B cell (primary cell): ENCODE results near the gene MRM1. TPM values are rescaled to one million over a fixed set of nuclear protein-coding genes. Genes with fewer than 3 reads are reported as not detected.

ENCODE experiments used
- ATAC-seq: fragments of 200-7000 bp; cut with Tn5 transposase; one replicate; pipeline ENCODE4 v1.10.0; 2021; ENCODE audit warnings: low read depth, mild to moderate bottlenecking, moderate number of reproducible peaks, moderate library complexity
- CTCF ChIA-PET: fragments of 350-600 bp; sonication (Branson Sonifier 250); formaldehyde crosslinking; loops from one replicate; lab custom pipeline; 2021; ENCODE audit warnings: antibody characterized with exemption, inconsistent platforms; lab: Charles Lee
- POLR2A ChIA-PET: fragments of 350-600 bp; sonication (Branson Sonifier 250); formaldehyde crosslinking; loops from one replicate; lab custom pipeline; 2021; ENCODE audit warnings: antibody characterized with exemption; lab: Charles Lee
- DNase-seq: peaks from one replicate; pipeline ENCODE4 v3.0.0; 2013
- H2AFZ ChIP-seq: 2 replicates; pipeline ENCODE4 v1.6.1; 2012; ENCODE audit warnings: mild to moderate bottlenecking, low read depth, low read length; ENCODE audit not compliant: insufficient read depth, poor library complexity, severe bottlenecking
- H3K27ac ChIP-seq, 2 donors: 1 replicate in 1 of 2; 2 replicates in 1 of 2; pipeline ENCODE4 v1.5.1; 2012 to 2013; ENCODE audit warnings: low read length in 2 of 2, mild to moderate bottlenecking in 2 of 2, moderate library complexity in 1 of 2
- H3K27me3 ChIP-seq, 4 experiments: fragments of 200-600 bp in 1 of 4; sonication (generic) in 1 of 4; replicated peaks in 1 of 4; 1 replicate in 2 of 4; 2 replicates in 2 of 4; pipeline versions ENCODE4 v1.6.1 to v1.7.0; 2013 to 2016; ENCODE audit warnings: low read length in 3 of 4, mild to moderate bottlenecking in 2 of 4, mixed read lengths in 1 of 4, moderate library complexity in 1 of 4; ENCODE audit not compliant: insufficient read depth in 4 of 4, control insufficient read depth in 3 of 4; ENCODE audit errors: control extremely low read depth in 1 of 4
- H3K36me3 ChIP-seq, 2 experiments: replicated peaks in 1 of 2; 1 replicate in 1 of 2; 2 replicates in 1 of 2; pipeline versions ENCODE4 v1.6.1 to v1.7.1; 2013; ENCODE audit warnings: low read length in 1 of 2; ENCODE audit not compliant: insufficient read depth in 2 of 2, control insufficient read depth in 1 of 2; ENCODE audit errors: control extremely low read depth in 1 of 2, extremely low read depth in 1 of 2
- H3K4me1 ChIP-seq, 2 donors: fragments of 200-600 bp in 1 of 2; sonication (generic) in 1 of 2; 1 replicate in 1 of 2; 2 replicates in 1 of 2; pipeline versions ENCODE4 v1.5.1 to v1.6.1; 2013 to 2017; ENCODE audit warnings: low read length in 2 of 2; ENCODE audit not compliant: control insufficient read depth in 2 of 2, insufficient read depth in 2 of 2
- H3K4me2 ChIP-seq: replicated peaks from 2 replicates; pipeline ENCODE3; 2012; ENCODE audit warnings: mild to moderate bottlenecking, low read depth, low read length; ENCODE audit not compliant: poor library complexity, severe bottlenecking
- H3K4me3 ChIP-seq, 5 experiments: fragments of 200-600 bp in 1 of 5; sonication (generic) in 1 of 5; 1 replicate in 3 of 5; 2 replicates in 2 of 5; pipeline versions ENCODE4 v1.5.1 to v1.7.0; 2011 to 2016; ENCODE audit warnings: low read length in 4 of 5, mild to moderate bottlenecking in 4 of 5, low read depth in 2 of 5, control low read depth in 1 of 5, moderate library complexity in 1 of 5; ENCODE audit not compliant: insufficient read depth in 1 of 5; ENCODE audit errors: control extremely low read depth in 1 of 5, extremely low read depth in 1 of 5
- H3K79me2 ChIP-seq: fragments of 200-600 bp; sonication (generic); one replicate; pipeline ENCODE4 v1.6.0; 2016; ENCODE audit warnings: low read length; ENCODE audit not compliant: control insufficient read depth, insufficient read depth
- H3K9ac ChIP-seq: fragments of 200-600 bp; sonication (generic); 2 replicates; pipeline ENCODE4 v1.6.1; 2017; ENCODE audit warnings: mild to moderate bottlenecking, low read length, moderate library complexity
- H3K9me3 ChIP-seq, 3 donors: one replicate each; pipeline versions ENCODE4 v1.6.1 to v1.7.1; 2013; ENCODE audit warnings: low read length in 2 of 3; ENCODE audit not compliant: control insufficient read depth in 2 of 3, insufficient read depth in 1 of 3; ENCODE audit errors: control extremely low read depth in 1 of 3
- H4K20me1 ChIP-seq: 2 replicates; pipeline ENCODE4 v1.6.0; 2012; ENCODE audit warnings: mild to moderate bottlenecking, low read length; ENCODE audit not compliant: insufficient read depth, control insufficient read depth, poor library complexity, severe bottlenecking
- H3K27ac Mint-ChIP-seq: one replicate; pipeline ENCODE4 v1.8.0; 2021; ENCODE audit warnings: mixed read lengths
- H3K27me3 Mint-ChIP-seq: one replicate; pipeline ENCODE4 v1.8.0; 2021; ENCODE audit warnings: mixed read lengths
- H3K4me1 Mint-ChIP-seq: one replicate; pipeline ENCODE4 v1.8.0; 2021; ENCODE audit warnings: mixed read lengths
- H3K4me3 Mint-ChIP-seq: one replicate; pipeline ENCODE4 v1.8.0; 2021; ENCODE audit warnings: mixed read lengths
- H3K9me3 Mint-ChIP-seq: one replicate; pipeline ENCODE4 v1.8.0; 2022; ENCODE audit warnings: mixed read lengths; ENCODE audit not compliant: insufficient read depth
- CTCF ChIP-seq: fragments of 200-600 bp; IDR thresholded peaks from one replicate; pipeline ENCODE4 v1.8.0; 2022; ENCODE audit warnings: antibody characterized with exemption, mild to moderate bottlenecking
- EZH2 ChIP-seq: IDR thresholded peaks from 2 replicates; pipeline ENCODE4 v1.6.1; 2012; ENCODE audit warnings: borderline replicate concordance, low read depth, mild to moderate bottlenecking, moderate library complexity, low read length; ENCODE audit not compliant: insufficient read depth, poor library complexity, severe bottlenecking
- WGBS: methylation state at CpG from one replicate; pipeline ENCODE4 v1.1.5; 2013; ENCODE audit warnings: missing lambda C conversion rate; ENCODE audit not compliant: insufficient coverage; 5-methylcytosine and 5-hydroxymethylcytosine counted together
- intact Hi-C: fragments of 100-400 bp; cut with micrococcal nuclease; formaldehyde crosslinking; loops from one replicate; pipeline ENCODE4 v1.10.0; 2022
- polyA plus RNA-seq: library from polyadenylated mRNA; depleted of rRNA; stranded (reverse); fragments of >200 nt; gene quantifications from 2 replicates; pipeline ENCODE4 v1.2.3, GENCODE V29; 2012
- total RNA-seq, 2 donors: library from RNA; stranded (reverse); fragments of 120-200 nt in 1 of 2; gene quantifications; 1 replicate in 1 of 2; 2 replicates in 1 of 2; pipeline versions ENCODE4 v1.2.3 to v1.2.4, GENCODE V29; 2013 to 2022

MRM1 gene
- total and polyA plus RNA-seq, 2 donors (not counting 1 experiment from before 2014, with no cell fraction given) = 9.1 to 14.4 TPM

GRCh38 chr17:36576793-36577192 lies 24.6 kb upstream of the MRM1 start:
- Mint-ChIP-seq H3K4me1 (no peaks in the 10 kb centered on the region), H3K27ac (no peak overlapping the region), H3K9me3 (no peaks in the 10 kb centered on the region), H3K4me3 (no peak overlapping the region), H3K27me3 (no peaks in the 10 kb centered on the region)
- POLR2A ChIA-PET = no interaction called here
- intact Hi-C loops = no loop called here
- Histone ChIP-seq H3K27ac (no peak overlapping the region), H2AFZ (no peak overlapping the region), H3K79me2 (peaks cover 47% of the 10 kb centered on the region), H3K4me3 (no peak overlapping the region), H4K20me1 (peaks cover 50% of the 10 kb centered on the region), H3K27me3 (no peaks in the 10 kb centered on the region), H3K9ac (no peak overlapping the region), H3K36me3 (peaks cover 2 to 66% of the 10 kb centered on the region in 2 experiments), H3K9me3 (no peaks in the 10 kb centered on the region), H3K4me2 (no peak overlapping the region), H3K4me1 (no peaks in the 10 kb centered on the region)
- no peak for TF ChIP-seq EZH2
- no peak for TF ChIP-seq CTCF
- no peak for ATAC-seq
- 100% methylated on average over 1 of the region's 2 CpGs for WGBS
- no peak for DNase-seq
- CTCF ChIA-PET = no interaction called here

DNA sequence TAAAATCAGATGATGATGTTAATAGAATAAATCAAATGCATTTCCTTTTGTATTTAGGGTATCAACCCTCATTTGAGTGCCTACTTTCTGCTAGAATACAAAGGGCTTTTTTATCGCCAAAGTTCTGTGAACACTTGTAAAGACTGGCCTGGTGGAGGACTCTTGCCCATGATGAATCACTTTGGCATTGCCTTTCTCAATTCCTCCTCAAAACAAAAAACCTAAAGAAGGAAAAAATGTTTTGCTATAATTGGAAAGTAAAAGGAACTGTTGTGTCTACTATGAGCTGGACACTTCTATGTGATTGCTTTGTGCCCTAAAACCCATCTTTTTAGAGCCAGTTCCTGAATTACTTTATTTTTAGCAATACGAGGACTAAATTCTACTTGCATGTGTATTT lies 22.7 kb upstream of the MRM1 start:
- no peak for TF ChIP-seq EZH2
- TF ChIP-seq CTCF = no peak
- intact Hi-C loops = no loop called here
- Histone ChIP-seq H3K4me2 (no peak overlapping the region), H2AFZ (no peak overlapping the region), H3K4me1 (no peaks in the 10 kb centered on the region), H4K20me1 (peaks cover 39% of the 10 kb centered on the region), H3K9me3 (no peaks in the 10 kb centered on the region), H3K4me3 (no peak overlapping the region), H3K27me3 (no peaks in the 10 kb centered on the region), H3K36me3 (peaks cover 2 to 74% of the 10 kb centered on the region in 2 experiments), H3K9ac (no peak overlapping the region), H3K79me2 (peaks cover 31% of the 10 kb centered on the region), H3K27ac (no peak overlapping the region)
- H3K27ac Mint-ChIP-seq = no peak overlapping the region
- ATAC-seq = no peak
- 100% methylated on average over 1 of the region's 2 CpGs for WGBS
- no peak for DNase-seq
- no peaks in the 10 kb centered on the region for H3K4me1 Mint-ChIP-seq
- ChIA-PET CTCF (no interaction called here), POLR2A (no interaction called here)
- H3K9me3 Mint-ChIP-seq = no peaks in the 10 kb centered on the region
- H3K27me3 Mint-ChIP-seq = no peaks in the 10 kb centered on the region
- H3K4me3 Mint-ChIP-seq = no peak overlapping the region
